OCI-LY7 (cell line): Measurements from ENCODE around the gene RNF207. TPM values are rescaled to one million over a fixed set of nuclear protein-coding genes. Genes with fewer than 3 reads are reported as not detected.

Experiments used
- BruUV-seq: library from RNA; stranded (reverse); fragments of 400-500 nt; replicated peaks from 2 replicates; lab custom pipeline; 2021; lab: Mats Ljungman, UMichigan
- CTCF ChIA-PET: fragments of 300-600 bp; sonication (Branson Sonifier 250); formaldehyde crosslinking; loops from one replicate; lab custom pipeline; 2022; ENCODE audit warnings: antibody characterized with exemption; ENCODE audit not compliant: unreplicated experiment; lab: Charles Lee
- POLR2A ChIA-PET: fragments of 300-600 bp; sonication (Branson Sonifier 250); formaldehyde crosslinking; loops from one replicate; lab custom pipeline; 2022; ENCODE audit warnings: antibody characterized with exemption; lab: Charles Lee
- DNase-seq: peaks from one replicate; pipeline ENCODE4 v3.0.0-alpha.2; 2015; ENCODE audit warnings: low spot score
- H2AFZ ChIP-seq: fragments of 200-600 bp; sonication (generic), shearing (Covaris generic); 2 replicates; pipeline ENCODE4 v1.6.1; 2014; ENCODE audit warnings: mild to moderate bottlenecking, antibody characterized with exemption, low read length, moderate library complexity
- H3K27ac ChIP-seq: fragments of 200-600 bp; sonication (generic); 2 replicates; pipeline ENCODE4 v1.5.1; 2014; ENCODE audit warnings: mixed run types, low read depth, mild to moderate bottlenecking, moderate library complexity, low read length, inconsistent platforms; ENCODE audit not compliant: poor library complexity, severe bottlenecking
- H3K36me3 ChIP-seq: fragments of 200-600 bp; sonication (generic); 2 replicates; pipeline ENCODE4 v1.6.1; 2014; ENCODE audit warnings: mild to moderate bottlenecking, antibody characterized with exemption, low read length, moderate library complexity, mixed read lengths; ENCODE audit not compliant: insufficient read depth
- H3K4me1 ChIP-seq: fragments of 200-600 bp; sonication (generic); 2 replicates; pipeline ENCODE4 v1.5.1; 2014; ENCODE audit warnings: mild to moderate bottlenecking, low read length; ENCODE audit not compliant: insufficient read depth, poor library complexity, severe bottlenecking
- H3K4me2 ChIP-seq: fragments of 200-600 bp; sonication (generic); 2 replicates; pipeline ENCODE4 v1.6.1; 2014; ENCODE audit warnings: mild to moderate bottlenecking, low read length
- H3K4me3 ChIP-seq: fragments of 200-600 bp; sonication (generic); 2 replicates; pipeline ENCODE4 v1.5.1; 2014; ENCODE audit warnings: mild to moderate bottlenecking, low read depth, low read length; ENCODE audit not compliant: poor library complexity, severe bottlenecking
- H3K79me2 ChIP-seq: fragments of 200-600 bp; sonication (generic); 2 replicates; pipeline ENCODE4 v1.6.1; 2016; ENCODE audit warnings: low read depth, mild to moderate bottlenecking, low read length, moderate library complexity, mixed read lengths; ENCODE audit not compliant: insufficient read depth
- H3K9me2 ChIP-seq: fragments of 200-600 bp; sonication (generic); 2 replicates; pipeline ENCODE4 v1.6.1; 2016; ENCODE audit warnings: mild to moderate bottlenecking, low read length, mixed read lengths; ENCODE audit not compliant: insufficient read depth
- H3K9me3 ChIP-seq: fragments of 200-600 bp; sonication (generic); 2 replicates; pipeline ENCODE4 v1.6.1; 2014; ENCODE audit warnings: mild to moderate bottlenecking, mixed run types, low read length, mixed read lengths
- H4K20me1 ChIP-seq: fragments of 200-600 bp; sonication (generic); 2 replicates; pipeline ENCODE4 v1.6.1; 2014; ENCODE audit warnings: mild to moderate bottlenecking, antibody characterized with exemption, low read length, moderate library complexity, mixed read lengths; ENCODE audit not compliant: insufficient read depth
- EZH2phosphoT487 ChIP-seq: fragments of 200-600 bp; sonication (generic); IDR thresholded peaks from 2 replicates; pipeline ENCODE4 v1.6.1; 2018; ENCODE audit warnings: low read depth, borderline replicate concordance, mild to moderate bottlenecking, mixed run types, antibody characterized with exemption, low read length, moderate library complexity, mixed read lengths
- intact Hi-C: fragments of 100-400 bp; cut with micrococcal nuclease; formaldehyde crosslinking; loops from one replicate; pipeline ENCODE4 v1.10.0; 2022; ENCODE audit not compliant: unreplicated experiment
- total RNA-seq, 2 experiments: library from RNA; depleted of rRNA in 1 of 2; stranded (reverse); fragments of >200 nt in 1 of 2; shearing (Covaris generic) in 1 of 2; gene quantifications; 2 replicates each; pipeline ENCODE4 v1.2.3, GENCODE V29; 2014 to 2022
- TF ChIP-seq, protein P1 (sequence below): fragments of 200-600 bp; sonication (generic); conservative IDR thresholded peaks from 2 replicates; pipeline ENCODE4 v1.5.1; 2014; ENCODE audit warnings: mild to moderate bottlenecking, antibody characterized with exemption, low read length, moderate library complexity, mixed read lengths

The RNF207 gene
- total RNA-seq, 2 experiments from 2014 or later: not detected

DNA sequence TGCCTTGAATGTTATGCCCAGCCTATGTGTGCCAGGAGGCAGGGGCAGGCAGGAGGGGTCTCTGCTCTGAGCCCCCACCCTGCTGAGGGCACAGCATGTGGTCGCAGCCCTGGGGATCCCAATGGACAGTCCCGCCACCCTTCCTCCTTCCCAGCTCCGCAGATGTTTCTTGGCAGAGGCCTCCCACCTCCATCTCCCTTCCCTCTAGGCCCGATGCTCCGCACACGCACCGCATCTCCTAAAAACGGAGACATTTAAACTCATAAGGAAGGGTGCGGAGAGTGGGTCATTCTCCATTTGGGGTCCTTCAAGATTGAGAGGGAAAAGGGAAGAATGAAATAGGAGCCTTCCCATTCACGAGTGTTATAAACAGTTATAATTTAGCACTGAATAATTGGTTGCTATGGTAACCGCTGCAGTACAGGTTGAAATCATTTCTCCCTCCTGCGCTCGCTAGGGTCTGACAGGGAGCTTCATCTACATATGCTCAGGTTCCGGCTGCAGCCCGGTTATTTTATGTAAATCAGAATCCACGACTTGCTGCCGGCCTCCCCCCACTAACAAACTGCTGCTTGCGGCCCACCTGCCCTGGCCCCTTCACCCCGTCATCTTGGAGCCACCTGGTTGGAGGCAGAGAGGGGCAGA, 41.8 kb upstream of the RNF207 start:
- no TSS peak for BruUV-seq

DNA sequence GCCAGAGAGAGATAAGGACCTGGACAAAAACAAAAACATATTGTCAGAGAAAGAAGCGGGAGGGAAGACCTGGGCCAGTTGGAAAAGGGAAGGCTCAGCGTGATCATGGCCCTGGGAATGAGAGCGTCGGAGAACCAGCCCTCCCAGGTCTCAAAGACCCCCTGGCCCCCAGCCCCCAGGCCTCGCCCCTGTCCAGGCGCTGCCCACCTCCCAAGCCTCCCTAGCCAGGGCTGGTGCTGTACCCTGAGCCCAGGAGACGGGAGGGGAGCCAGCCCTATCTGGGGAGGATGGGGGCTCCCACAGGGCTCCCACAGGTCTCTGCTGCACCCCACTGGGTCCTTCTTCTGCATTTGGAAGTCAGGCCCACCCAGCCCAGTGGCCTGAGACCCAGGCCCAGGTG, 40.9 kb upstream of the RNF207 start:
- Histone ChIP-seq H3K27ac (no peak overlapping the region), H3K4me1 (no peaks in the 10 kb centered on the region), H3K4me3 (no peak overlapping the region), H3K36me3 (no peaks in the 10 kb centered on the region), H4K20me1 (no peaks in the 10 kb centered on the region), H3K9me3 (no peaks in the 10 kb centered on the region), H3K9me2 (no peaks in the 10 kb centered on the region), H3K79me2 (no peaks in the 10 kb centered on the region), H2AFZ (no peak overlapping the region), H3K4me2 (no peak overlapping the region)
- ChIA-PET CTCF (no interaction called here), POLR2A (no interaction called here)
- DNase-seq: no peak
- TF ChIP-seq, protein P1, sequence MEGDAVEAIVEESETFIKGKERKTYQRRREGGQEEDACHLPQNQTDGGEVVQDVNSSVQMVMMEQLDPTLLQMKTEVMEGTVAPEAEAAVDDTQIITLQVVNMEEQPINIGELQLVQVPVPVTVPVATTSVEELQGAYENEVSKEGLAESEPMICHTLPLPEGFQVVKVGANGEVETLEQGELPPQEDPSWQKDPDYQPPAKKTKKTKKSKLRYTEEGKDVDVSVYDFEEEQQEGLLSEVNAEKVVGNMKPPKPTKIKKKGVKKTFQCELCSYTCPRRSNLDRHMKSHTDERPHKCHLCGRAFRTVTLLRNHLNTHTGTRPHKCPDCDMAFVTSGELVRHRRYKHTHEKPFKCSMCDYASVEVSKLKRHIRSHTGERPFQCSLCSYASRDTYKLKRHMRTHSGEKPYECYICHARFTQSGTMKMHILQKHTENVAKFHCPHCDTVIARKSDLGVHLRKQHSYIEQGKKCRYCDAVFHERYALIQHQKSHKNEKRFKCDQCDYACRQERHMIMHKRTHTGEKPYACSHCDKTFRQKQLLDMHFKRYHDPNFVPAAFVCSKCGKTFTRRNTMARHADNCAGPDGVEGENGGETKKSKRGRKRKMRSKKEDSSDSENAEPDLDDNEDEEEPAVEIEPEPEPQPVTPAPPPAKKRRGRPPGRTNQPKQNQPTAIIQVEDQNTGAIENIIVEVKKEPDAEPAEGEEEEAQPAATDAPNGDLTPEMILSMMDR: no peak
- no peak for TF ChIP-seq EZH2phosphoT487
- no TSS peak for BruUV-seq
- intact Hi-C loops: no loop called here

More for the DNA sequence above, 41.8 kb upstream of the RNF207 start:
- ChIA-PET POLR2A (no interaction called here), CTCF (no interaction called here)
- H4K20me1 ChIP-seq: no peaks in the 10 kb centered on the region
- H3K4me3 ChIP-seq: no peak overlapping the region
- no peak overlapping the region for H3K4me2 ChIP-seq
- H3K79me2 ChIP-seq: no peaks in the 10 kb centered on the region
- TF ChIP-seq, protein P1: no peak
- no peak for TF ChIP-seq EZH2phosphoT487
- H3K9me3 ChIP-seq: no peaks in the 10 kb centered on the region
- no peak overlapping the region for H2AFZ ChIP-seq
- H3K9me2 ChIP-seq: no peaks in the 10 kb centered on the region
- no peaks in the 10 kb centered on the region for H3K4me1 ChIP-seq
- intact Hi-C loops: no loop called here
- DNase-seq: no peak
- H3K27ac ChIP-seq: no peak overlapping the region
- H3K36me3 ChIP-seq: no peaks in the 10 kb centered on the region

DNA sequence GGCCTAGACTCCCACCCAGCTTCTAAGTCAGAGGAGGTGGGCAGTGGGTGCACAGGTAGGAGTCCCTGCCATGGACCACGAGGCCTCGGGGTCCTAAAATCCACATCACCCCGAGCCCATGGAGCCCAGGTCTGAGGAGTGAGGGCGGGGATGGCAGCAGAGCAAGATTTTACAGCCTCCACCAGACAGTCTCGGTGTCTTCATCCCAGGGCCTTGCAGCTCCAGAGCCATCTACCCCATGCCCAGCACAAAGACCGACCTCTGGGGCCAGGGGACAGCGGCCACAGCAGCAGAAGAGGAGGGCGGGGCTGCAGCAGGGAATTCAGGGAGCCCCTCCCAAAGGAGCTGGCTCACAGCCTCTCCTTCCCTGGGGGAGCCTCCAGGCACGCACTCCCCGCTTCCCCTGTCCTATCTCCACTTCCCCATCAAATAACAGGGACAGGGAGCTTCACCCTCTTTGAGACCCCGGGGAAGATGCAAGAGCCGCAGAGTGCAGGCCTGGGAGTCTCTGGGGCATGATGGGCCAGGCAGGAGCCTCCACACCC, 40.4 kb upstream of the RNF207 start:
- TF ChIP-seq EZH2phosphoT487: no peak
- TF ChIP-seq, protein P1: no peak
- Histone ChIP-seq H3K4me2 (no peak overlapping the region), H4K20me1 (no peaks in the 10 kb centered on the region), H3K4me3 (no peak overlapping the region), H3K9me3 (no peaks in the 10 kb centered on the region), H3K9me2 (no peaks in the 10 kb centered on the region), H3K79me2 (no peaks in the 10 kb centered on the region), H3K36me3 (no peaks in the 10 kb centered on the region), H3K27ac (no peak overlapping the region), H3K4me1 (peaks cover 2% of the 10 kb centered on the region), H2AFZ (no peak overlapping the region)
- BruUV-seq: no TSS peak
- DNase-seq: no peak
- ChIA-PET CTCF (no interaction called here), POLR2A (no interaction called here)
- intact Hi-C loops: no loop called here
